ENCODE data around the gene MPC1L. TPM values are rescaled to one million over a fixed set of nuclear protein-coding genes. Genes with fewer than 3 reads are reported as not detected.

The MPC1L gene
- total and polyA plus RNA-seq, 9 of the 15 experiments (the other 6 are each of a cell fraction or from before 2014, with no cell fraction given), result not detected

GRCh38 chrX:40580537-40581335, 42.5 kb upstream of the MPC1L start, which contains the start of gene ATP6AP2 (continued):
- TF ChIP-seq AFF4 (CRISPR knock-in tag; IDR thresholded peaks at IDR 0.05), result 0 out of 2 replicates have a peak, but pooled peaks have one; percentile 34
- TF ChIP-seq FOS (IDR thresholded peaks at IDR 0.05; ENCODE audit: extremely low read depth, insufficient read length), result peak; percentile 86
- TF ChIP-seq KDM5B (IDR thresholded peaks at IDR 0.05; ENCODE audit: insufficient replicate concordance, low read depth, low read length), result peak; percentile 71
- TF ChIP-seq TBL1XR1 (IDR thresholded peaks at IDR 0.05; ENCODE audit: low read length in 2 of 2), result peak in 1 of 2 experiments; percentile 14; a peak in 1 of 4 replicates
- no peak for TF ChIP-seq THRAP3 (IDR thresholded peaks at IDR 0.05; ENCODE audit: borderline replicate concordance)
- peak; percentile 78 for TF ChIP-seq POLR2A (conservative IDR thresholded peaks at IDR 0.05)
- TF ChIP-seq CREM (IDR thresholded peaks at IDR 0.05; ENCODE audit: low read depth), result peak; percentile 97
- TF ChIP-seq GMEB1 (CRISPR knock-in tag; IDR thresholded peaks at IDR 0.05), result peak; percentile 88
- peak; percentile 67 for TF ChIP-seq SP2 (IDR thresholded peaks at IDR 0.05; ENCODE audit: extremely low read depth, low read depth, low read length, poor library complexity, severe bottlenecking)
- TF ChIP-seq PKNOX1 (IDR thresholded peaks at IDR 0.05), result peak; percentile 99
- TF ChIP-seq NR2C2 (CRISPR knock-in tag; IDR thresholded peaks at IDR 0.05), result no peak
- peak; percentile 88 for TF ChIP-seq NR2C2 (tag; IDR thresholded peaks at IDR 0.05)
